GM18507 (cell line): ENCODE measurements around the gene CAP2.

ENCODE experiments used
- DNase-seq: peaks from one replicate; pipeline ENCODE4 v3.0.0; 2011; ENCODE audit warnings: low read depth; ENCODE audit not compliant: insufficient read length; ENCODE audit errors: extremely low spot score
- FAIRE-seq: peaks from 2 replicates; lab custom pipeline; 2011; peaks lifted over from hg19 to GRCh38; lab: Jason Lieb, UNC

CAP2 gene

GRCh38 chr6:17491416-17492142, 98.2 kb downstream of the CAP2 start:
- FAIRE-seq: no peak
- no peak for DNase-seq

- DNase-seq (no peak), FAIRE-seq (no peak)
Observed at GRCh38 chr6:17492350-17492749, 99.0 kb downstream of the CAP2 start.

GRCh38 chr6:17493286-17493685, 99.9 kb downstream of the CAP2 start:
- DNase-seq (no peak), FAIRE-seq (no peak)

- DNase-seq: no peak
- no peak for FAIRE-seq
Observed at GRCh38 chr6:17494177-17494576, 100.8 kb downstream of the CAP2 start.

- DNase-seq: no peak
- no peak for FAIRE-seq
Observed at GRCh38 chr6:17494919-17495318, 101.5 kb downstream of the CAP2 start.

- DNase-seq: no peak
- FAIRE-seq: no peak
Observed at GRCh38 chr6:17497535-17498095, 104.2 kb downstream of the CAP2 start.

- FAIRE-seq (no peak), DNase-seq (no peak)
Observed at GRCh38 chr6:17501442-17501841, 108.0 kb downstream of the CAP2 start.

GRCh38 chr6:17501982-17502704, 108.7 kb downstream of the CAP2 start:
- FAIRE-seq: no peak
- no peak for DNase-seq

GRCh38 chr6:17503051-17503450, 109.7 kb downstream of the CAP2 start:
- FAIRE-seq (no peak), DNase-seq (no peak)

GRCh38 chr6:17504005-17504404, 110.6 kb downstream of the CAP2 start:
- no peak for DNase-seq
- FAIRE-seq: no peak

- no peak for FAIRE-seq
- DNase-seq: no peak
Observed at GRCh38 chr6:17505062-17505476, 111.7 kb downstream of the CAP2 start.

- FAIRE-seq (no peak), DNase-seq (no peak)
Observed at GRCh38 chr6:17505767-17506280, 112.4 kb downstream of the CAP2 start.

- FAIRE-seq (no peak), DNase-seq (no peak)
Observed at GRCh38 chr6:17506531-17506930, 113.1 kb downstream of the CAP2 start.

GRCh38 chr6:17506962-17507361, 113.6 kb downstream of the CAP2 start:
- no peak for DNase-seq
- no peak for FAIRE-seq

- FAIRE-seq: no peak
Observed at GRCh38 chr6:17511084-17511483, 117.7 kb downstream of the CAP2 start.

GRCh38 chr6:17511580-17511979, 118.2 kb downstream of the CAP2 start:
- DNase-seq (no peak), FAIRE-seq (no peak)

More at GRCh38 chr6:17511084-17511483, 117.7 kb downstream of the CAP2 start:
- no peak for DNase-seq

- DNase-seq (no peak), FAIRE-seq (no peak)
Observed at GRCh38 chr6:17519120-17519519, 125.7 kb downstream of the CAP2 start.

- FAIRE-seq (no peak), DNase-seq (no peak)
Observed at GRCh38 chr6:17525637-17526036, 132.2 kb downstream of the CAP2 start.

GRCh38 chr6:17527076-17527475, 133.7 kb downstream of the CAP2 start:
- no peak for DNase-seq
- FAIRE-seq: no peak

GRCh38 chr6:17530321-17530835, 137.0 kb downstream of the CAP2 start:
- FAIRE-seq (no peak), DNase-seq (no peak)
